Mammary epithelial cell (primary cell): ENCODE results near the gene PNISR.

Experiments used
- EZH2 ChIP-seq: IDR thresholded peaks from 2 replicates; pipeline ENCODE4 v1.6.1; 2012; ENCODE audit warnings: low read length, inconsistent platforms, borderline replicate concordance
- TF ChIP-seq, protein P1 (sequence below), 2 donors: IDR thresholded peaks in 1 of 2; conservative IDR thresholded peaks in 1 of 2; 2 replicates each; pipeline ENCODE4 v1.5.1; 2011 to 2012; ENCODE audit warnings: inconsistent platforms in 2 of 2, low read length in 2 of 2, mild to moderate bottlenecking in 2 of 2, control low read depth in 1 of 2, low read depth in 1 of 2; ENCODE audit not compliant: insufficient read depth in 1 of 2; ENCODE audit errors: extremely low read depth in 1 of 2

DNA sequence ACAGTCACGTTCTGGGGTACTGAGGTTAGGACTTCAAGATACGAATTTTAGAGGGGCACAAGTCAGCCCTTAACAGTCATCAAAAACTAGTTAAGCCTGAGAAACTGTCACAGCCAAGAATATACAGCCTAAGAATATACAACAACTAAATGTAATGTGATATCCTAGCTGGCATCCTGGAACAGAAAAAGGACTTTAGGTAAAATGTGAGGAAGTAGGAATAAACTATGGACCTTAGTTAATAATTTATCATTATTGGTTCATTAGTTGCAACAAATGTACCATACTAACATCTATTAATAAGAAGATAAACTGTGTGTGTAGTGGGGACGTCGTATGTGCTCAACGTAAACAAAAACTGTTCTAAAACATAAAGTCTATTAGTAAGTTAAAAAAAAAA lies 1.1 kb downstream of the PNISR start:
- TF ChIP-seq, protein P1, sequence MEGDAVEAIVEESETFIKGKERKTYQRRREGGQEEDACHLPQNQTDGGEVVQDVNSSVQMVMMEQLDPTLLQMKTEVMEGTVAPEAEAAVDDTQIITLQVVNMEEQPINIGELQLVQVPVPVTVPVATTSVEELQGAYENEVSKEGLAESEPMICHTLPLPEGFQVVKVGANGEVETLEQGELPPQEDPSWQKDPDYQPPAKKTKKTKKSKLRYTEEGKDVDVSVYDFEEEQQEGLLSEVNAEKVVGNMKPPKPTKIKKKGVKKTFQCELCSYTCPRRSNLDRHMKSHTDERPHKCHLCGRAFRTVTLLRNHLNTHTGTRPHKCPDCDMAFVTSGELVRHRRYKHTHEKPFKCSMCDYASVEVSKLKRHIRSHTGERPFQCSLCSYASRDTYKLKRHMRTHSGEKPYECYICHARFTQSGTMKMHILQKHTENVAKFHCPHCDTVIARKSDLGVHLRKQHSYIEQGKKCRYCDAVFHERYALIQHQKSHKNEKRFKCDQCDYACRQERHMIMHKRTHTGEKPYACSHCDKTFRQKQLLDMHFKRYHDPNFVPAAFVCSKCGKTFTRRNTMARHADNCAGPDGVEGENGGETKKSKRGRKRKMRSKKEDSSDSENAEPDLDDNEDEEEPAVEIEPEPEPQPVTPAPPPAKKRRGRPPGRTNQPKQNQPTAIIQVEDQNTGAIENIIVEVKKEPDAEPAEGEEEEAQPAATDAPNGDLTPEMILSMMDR (conservative IDR thresholded peaks at IDR 0.05 in 1 of 2, IDR thresholded peaks at IDR 0.05 in 1 of 2; ENCODE audit: extremely low read depth in 1 of 2, insufficient read depth in 1 of 2, low read depth in 1 of 2, low read length in 2 of 2), result no peak
- no peak for TF ChIP-seq EZH2
